T-helper 1 cell treated with Interleukin-12 subunit alpha and Interleukin-12 subunit beta and Interleukin-4 antibody, amounts not matched to agents 30 ng/mL and 1 ng/mL, for 36 hours (primary cell): ENCODE measurements around the gene TPTE. TPM values are rescaled to one million over a fixed set of nuclear protein-coding genes. Genes with fewer than 3 reads are reported as not detected.
"Not testable (repeated sequence)": the region's sequence is repeated elsewhere in the genome, so short reads cannot be mapped to it uniquely, and the experiment has no call there.

Source experiments
- intact Hi-C: fragments of 100-400 bp; cut with micrococcal nuclease; formaldehyde crosslinking; loops from one replicate; pipeline ENCODE4 v1.15.1; 2024
- total RNA-seq: library from RNA; stranded (reverse); gene quantifications from 2 replicates; pipeline ENCODE4 v1.2.3, GENCODE V29; 2022

TPTE gene
- total RNA-seq, result not detected in 2 replicates

- intact Hi-C loops, result no loop called here
Observed at GRCh38 chr21:10521091-10521598, at the start of gene TPTE. TPTE (plus strand) TSS chr21:10521583; CDS start chr21:10538724, 17,141 bp downstream.

- intact Hi-C loops, result not testable (repeated sequence)
Observed at GRCh38 chr21:10471999-10472398, 49.4 kb upstream of the TPTE start.

DNA sequence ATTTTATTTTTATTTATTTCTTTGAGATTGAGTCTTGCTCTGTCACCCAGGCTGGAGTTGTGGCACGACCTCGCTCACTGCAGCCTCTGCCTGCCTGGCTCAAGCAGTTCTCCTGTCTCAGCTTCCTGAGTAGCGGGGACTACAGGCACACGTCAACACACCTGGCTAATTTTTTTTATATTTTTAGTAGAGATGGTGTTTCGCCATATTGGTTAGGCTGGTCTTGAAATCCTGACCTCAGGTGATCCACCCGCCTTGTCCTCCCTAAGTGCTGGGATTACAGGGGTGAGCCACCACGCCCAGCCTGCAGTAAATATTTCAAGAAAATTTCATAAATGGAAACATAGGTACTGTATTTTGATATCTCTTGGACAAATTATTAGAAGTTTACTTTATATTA lies 43.6 kb upstream of the TPTE start:
- intact Hi-C loops, result not testable (repeated sequence)

DNA sequence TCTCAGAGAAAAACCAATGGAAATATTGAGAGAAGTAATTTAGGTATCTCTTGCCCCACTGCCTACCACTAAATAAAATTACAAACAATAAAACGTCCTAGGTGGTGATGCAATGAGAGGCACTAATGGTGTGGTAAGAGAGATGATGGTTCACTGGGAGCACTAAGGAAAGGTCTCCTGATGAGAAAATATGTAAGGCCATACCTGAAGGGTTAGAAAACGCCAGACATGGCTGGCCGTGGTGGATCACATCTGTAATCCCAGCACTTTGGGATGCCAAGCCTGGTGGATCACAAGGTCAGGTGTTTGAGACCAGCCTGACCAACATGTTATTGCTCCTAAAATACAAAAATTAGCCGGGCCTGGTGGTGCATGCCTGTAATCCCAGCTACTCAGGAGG lies 41.5 kb upstream of the TPTE start:
- intact Hi-C loops, result not testable (repeated sequence)

DNA sequence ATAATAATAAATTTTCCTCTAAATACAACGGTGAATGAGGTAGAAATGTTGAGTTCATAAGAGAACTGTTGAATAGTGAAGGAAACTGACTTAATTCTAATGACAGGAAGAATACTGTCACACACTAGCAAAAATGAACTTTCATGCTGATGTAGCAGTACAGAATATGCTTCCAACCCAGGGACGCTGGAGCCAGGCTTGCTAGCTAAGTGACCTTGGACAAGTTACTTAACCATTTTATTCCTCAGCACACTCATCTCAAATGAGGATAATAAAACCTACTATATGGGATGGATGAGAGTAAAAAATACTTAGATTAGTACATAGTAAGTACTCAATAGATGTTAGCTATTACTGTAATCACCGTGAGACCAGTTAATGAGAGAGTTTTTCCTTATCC lies 36.5 kb upstream of the TPTE start:
- intact Hi-C loops, result not testable (repeated sequence)

GRCh38 chr21:10490453-10490852 lies 30.9 kb upstream of the TPTE start:
- intact Hi-C loops, result not testable (repeated sequence)

GRCh38 chr21:10511116-10511515 lies 10.3 kb upstream of the TPTE start:
- intact Hi-C loops, result no loop called here

DNA sequence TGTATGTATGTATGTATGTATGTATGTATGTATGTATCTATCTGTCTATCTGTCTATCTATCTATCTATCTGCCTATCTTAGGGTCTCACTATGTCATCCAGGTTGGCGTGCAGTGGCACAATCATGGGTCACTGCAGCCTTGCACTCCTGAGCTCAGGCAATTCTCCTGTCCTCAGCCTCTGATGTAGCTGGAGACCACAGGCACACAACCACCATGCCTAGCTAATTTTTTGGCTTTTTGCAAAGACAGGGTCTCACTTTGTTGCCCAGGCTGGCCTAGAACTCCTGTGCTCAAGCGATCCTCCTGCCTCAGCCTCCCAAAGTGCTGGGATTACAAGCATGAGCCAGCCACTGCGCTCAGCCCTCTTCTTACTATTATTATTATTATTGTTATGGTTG lies 4.5 kb upstream of the TPTE start:
- intact Hi-C loops, result not testable (repeated sequence)

GRCh38 chr21:10517904-10518303 lies 3.5 kb upstream of the TPTE start:
- intact Hi-C loops, result not testable (repeated sequence)

GRCh38 chr21:10521835-10522500 lies 585 bp downstream of the TPTE start:
- intact Hi-C loops, result not testable (repeated sequence)

- intact Hi-C loops, result no loop called here
Observed at GRCh38 chr21:10539956-10540355, 18.6 kb downstream of the TPTE start.

GRCh38 chr21:10544376-10544775 lies 23.0 kb downstream of the TPTE start:
- intact Hi-C loops, result not testable (repeated sequence)

- intact Hi-C loops, result not testable (repeated sequence)
Observed at GRCh38 chr21:10547868-10548267, 26.5 kb downstream of the TPTE start.

DNA sequence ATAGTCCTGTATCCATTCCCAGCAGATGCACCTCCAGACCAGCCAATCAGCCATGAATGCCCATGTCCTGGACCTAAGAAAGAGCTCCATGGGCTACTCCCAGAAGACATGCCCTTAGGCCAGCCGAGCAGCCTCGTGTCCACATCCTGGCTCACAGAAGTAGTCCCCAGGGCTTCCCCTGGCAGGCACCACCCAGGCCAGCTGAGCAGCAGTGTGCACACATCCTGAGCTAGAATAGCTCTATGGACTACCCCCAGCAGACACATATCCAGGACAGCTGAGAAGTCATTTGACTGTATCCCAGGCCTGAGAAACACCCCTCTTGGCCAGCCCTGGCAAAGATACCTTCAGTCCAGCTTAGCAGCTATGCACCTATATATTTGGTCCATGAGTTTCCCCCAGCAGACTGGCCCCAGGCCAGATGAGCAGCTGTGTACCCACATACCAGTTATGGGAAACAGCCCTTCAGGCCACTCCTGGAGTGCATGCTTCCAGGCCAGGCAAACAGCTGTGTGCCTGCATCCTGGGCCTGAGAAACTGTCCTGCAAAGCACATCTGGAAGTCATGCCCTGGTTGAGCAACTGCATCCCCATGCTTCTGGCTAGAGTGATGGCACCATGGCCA lies 27.1 kb downstream of the TPTE start:
- intact Hi-C loops, result not testable (repeated sequence)

DNA sequence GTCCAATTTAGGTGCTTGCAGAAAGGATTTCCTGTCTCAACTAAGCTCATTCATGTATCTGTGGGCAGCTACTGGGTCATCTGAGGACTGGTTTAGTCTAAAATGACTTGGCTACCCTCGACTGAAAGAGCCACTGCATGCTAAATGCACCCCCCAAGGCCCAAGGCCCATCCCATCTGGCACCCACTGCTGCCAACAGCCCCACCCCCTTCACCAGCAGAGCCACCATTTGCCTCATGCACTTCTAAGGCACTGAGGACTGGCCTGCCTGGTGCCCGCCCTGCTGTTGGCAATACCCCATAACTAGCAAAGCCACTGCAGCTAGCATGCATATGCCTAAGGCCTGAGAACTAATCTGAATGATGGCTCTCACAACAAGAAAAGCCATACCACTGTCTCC lies 49.4 kb downstream of the TPTE start:
- intact Hi-C loops, result not testable (repeated sequence)

GRCh38 chr21:10574531-10575310 lies 53.3 kb downstream of the TPTE start:
- intact Hi-C loops, result not testable (repeated sequence)

DNA sequence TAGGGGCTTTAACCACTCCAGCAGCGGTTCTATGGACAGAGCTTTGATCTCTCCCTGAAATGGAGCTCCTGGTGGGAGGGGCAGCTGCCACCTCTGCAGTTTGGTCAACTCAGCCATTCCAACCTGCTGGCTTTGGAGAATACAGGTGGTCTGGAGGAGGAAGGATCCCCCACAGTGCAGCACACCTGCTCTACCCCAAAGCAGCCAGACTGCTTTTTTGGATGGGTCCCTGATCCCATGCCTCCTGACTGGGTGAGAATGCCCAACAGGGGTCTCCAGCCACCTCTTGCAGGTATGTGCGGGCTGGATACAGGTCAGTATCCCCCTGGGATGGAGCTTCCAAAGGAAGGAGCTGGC lies 53.9 kb downstream of the TPTE start:
- intact Hi-C loops, result no loop called here

DNA sequence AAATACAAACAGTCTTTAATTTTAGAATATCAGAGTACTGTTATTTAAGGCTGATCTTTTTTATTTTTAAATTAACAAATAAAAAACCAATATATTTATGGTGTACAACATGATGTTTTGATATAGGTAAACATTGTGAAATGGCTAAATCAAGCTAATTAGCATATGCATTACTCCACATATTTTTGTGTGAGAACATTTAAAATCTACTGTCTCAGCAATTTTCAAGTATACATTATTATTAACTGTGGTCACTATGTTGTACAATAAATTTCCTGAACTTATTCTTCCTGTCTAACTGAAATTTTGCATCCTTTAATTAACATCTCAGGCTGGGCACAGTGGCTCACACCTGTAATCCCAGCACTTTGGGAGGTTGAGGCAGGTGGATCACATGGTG lies 57.5 kb downstream of the TPTE start:
- intact Hi-C loops, result not testable (repeated sequence)

GRCh38 chr21:10589115-10589514 lies 67.7 kb downstream of the TPTE start:
- intact Hi-C loops, result not testable (repeated sequence)

DNA sequence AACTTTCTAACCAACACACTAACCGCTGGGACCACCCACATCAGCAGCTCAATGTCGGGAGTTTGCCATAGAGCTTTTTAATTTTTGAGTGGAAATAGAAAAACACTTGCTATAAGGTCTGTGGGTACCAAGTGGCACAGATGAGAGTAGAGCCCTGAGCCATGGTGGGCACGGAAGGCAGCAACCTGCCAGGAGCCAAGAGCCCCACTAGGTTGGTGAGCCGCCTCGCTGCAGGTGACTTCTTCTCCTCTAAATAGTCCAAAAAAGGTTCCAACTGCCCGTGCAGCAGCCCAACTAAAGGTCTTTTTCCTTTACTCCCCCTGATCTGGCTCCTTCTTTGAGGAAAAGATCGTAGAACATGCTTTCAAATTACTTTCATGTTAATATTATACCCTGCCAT lies 85.7 kb downstream of the TPTE start:
- intact Hi-C loops, result not testable (repeated sequence)

- intact Hi-C loops, result not testable (repeated sequence)
Observed at GRCh38 chr21:10614285-10614684, 92.9 kb downstream of the TPTE start.

DNA sequence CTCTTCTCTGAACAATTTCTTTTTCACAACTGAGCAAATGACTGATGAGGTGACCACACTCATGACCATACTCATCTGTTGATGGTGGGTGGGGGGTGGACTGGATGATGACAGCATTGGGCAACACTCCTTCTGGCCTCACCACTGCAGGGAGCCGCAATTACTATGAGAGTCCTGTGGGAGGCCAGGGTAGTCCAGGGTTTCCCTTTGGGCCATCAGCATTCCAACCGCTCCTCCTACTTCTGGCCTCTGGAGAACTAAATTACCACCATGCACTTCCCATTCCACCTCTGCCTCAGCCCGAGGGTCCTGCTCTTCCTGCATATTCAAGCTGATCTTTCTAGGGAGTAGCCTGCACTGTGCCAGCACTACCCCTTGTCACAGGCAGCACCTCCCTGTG lies 94.7 kb downstream of the TPTE start:
- intact Hi-C loops, result not testable (repeated sequence)
